GM19025 (cell line): ENCODE measurements around the gene TMEM239.
"Not testable (repeated sequence)": the region's sequence is repeated elsewhere in the genome, so short reads cannot be mapped to it uniquely, and the experiment has no call there.

Source experiments
- ATAC-seq: cut with Tn5 transposase; IDR thresholded peaks from one replicate; pipeline ENCODE4 v1.9.1; 2021; ENCODE audit warnings: mild to moderate bottlenecking, low read depth, moderate library complexity; ENCODE audit not compliant: unreplicated experiment

TMEM239 gene

DNA sequence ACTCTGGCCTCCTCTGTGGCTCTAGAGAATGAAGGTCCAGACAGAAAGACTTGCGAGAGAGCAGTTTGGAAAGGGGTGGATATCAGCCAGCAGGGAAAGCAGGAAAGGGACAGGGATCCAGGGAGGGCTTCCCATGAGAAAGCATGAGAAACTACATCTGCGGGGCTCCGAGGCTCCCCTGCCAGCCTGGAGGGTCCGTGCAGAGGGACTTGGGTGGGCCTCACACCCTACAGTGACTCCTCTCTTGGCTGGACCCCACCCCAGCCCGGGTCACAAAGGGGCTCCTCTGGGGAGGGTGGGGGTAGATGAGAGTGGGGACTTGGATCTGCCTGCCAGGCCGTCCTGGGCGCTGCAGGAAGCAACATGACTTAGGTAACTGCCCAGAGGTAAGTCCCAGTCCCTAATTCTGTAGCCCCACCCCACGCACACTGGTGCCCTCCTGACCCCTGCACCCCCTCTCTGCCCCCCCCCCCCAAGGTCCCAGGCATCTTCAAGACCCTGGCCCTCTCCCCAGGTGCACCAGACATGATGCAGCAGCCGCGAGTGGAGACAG, at the start of gene TMEM239:
TSS of gene TMEM239 (plus strand) at position 335 of the 553 bp plus-strand sequence. CDS start at position 526, 191 bp downstream.
- no peak for ATAC-seq

- no peak for ATAC-seq
These were observed 48.2 kb upstream of the TMEM239 start for GRCh38 chr20:2767768-2768631.

DNA sequence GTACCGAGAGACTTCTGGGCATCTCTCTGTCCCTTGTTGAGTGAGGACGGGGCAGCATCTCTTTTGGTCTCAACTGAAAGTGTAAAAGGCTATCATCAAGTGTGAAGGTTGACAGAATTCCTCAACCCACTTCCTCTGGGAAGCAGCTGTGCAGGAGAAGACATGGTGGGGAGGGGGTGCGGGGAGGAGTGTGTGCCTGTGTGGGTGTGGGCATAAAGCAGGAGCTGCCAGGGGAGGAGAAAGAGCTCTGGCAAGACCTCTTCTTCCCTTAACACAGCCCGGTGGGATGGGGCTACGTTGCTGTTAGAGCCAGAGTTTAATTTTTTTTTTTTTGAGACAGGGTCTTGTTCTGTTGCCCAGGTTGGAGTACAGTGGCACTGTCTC, 47.5 kb upstream of the TMEM239 start:
- no peak for ATAC-seq

- not testable (repeated sequence) for ATAC-seq
These were observed 46.1 kb upstream of the TMEM239 start for GRCh38 chr20:2770091-2770490.

- ATAC-seq, result no peak
These were observed 44.5 kb upstream of the TMEM239 start for GRCh38 chr20:2771631-2772080.

- no peak for ATAC-seq
These were observed 42.4 kb upstream of the TMEM239 start for GRCh38 chr20:2773812-2774211.

- ATAC-seq, result no peak
These were observed 41.0 kb upstream of the TMEM239 start for GRCh38 chr20:2775139-2775538.

GRCh38 chr20:2778602-2779321, 37.4 kb upstream of the TMEM239 start:
- no peak for ATAC-seq

DNA sequence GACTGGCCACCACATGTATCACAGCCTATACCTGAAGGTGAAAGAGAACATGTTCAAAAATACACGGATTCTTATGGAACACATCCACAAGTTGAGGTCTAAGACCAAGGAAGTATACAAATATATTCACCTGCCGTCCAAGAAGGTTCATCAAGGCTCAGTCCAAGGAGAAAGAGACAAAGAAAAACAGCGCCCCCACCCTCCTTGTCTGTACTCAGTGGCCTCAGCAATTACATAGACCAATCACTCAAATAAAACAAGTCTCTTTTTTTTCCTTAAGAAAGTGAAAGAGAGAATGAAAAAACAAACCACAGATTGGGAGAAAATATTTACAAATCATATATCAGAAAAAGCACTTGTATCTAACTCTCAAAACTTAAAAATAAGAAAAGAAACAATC, 35.2 kb upstream of the TMEM239 start:
- no peak for ATAC-seq

DNA sequence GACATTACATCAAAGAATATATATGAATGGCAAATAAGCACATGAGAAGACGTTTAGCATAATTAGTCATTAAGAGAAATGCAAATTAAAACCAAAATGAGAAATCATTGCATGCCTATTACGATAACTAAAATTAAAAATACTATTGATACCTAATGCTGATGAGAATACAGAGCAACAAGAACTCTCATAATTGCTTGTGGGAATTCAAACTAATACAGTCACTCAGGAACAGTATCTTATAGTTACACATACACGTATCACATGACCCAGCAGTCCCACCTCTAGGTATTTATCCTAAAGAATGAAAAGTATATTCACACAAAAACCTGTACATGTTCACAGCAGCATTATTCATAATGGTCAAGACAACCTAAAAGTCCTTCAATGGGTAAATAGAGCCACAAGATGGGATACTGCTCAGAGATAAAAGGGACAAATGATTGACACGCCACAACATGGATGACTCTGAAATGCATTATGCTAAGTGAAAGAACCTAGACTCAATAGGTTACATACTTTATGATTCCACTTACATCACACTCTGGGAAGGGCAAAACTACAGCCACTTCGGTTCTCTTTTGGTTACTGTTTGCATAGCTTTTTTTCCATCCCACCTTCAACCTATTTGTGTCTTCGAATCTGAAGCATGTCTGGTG, 32.1 kb upstream of the TMEM239 start:
- no peak for ATAC-seq

- no peak for ATAC-seq
These were observed 22.7 kb upstream of the TMEM239 start for GRCh38 chr20:2793471-2793870.

DNA sequence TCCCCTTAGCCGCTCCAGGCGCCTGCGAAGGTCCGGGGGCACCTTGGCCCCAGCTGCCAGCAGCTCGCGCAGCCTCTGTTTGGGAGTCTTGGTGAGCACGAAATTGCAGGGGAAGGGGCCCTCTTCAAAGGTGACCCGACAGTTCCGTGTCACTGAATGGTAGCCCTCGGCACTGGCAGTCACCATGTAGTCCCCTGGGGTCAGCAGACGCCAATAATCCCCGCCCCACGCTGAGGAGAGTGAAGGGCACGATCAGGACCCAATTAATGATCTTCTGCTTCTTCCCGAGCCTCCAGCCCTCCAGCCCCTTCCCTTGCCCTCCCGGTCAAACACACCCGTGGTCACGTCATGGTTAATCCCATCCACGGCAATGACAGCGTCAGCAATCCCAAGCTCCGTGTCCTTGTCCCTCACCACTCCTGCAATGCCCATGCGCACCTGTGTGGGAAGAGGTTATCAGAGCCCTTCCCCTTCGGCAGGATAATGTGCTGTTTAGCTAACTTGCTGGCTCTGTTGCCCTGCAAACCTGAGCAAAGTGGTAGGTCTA, 21.9 kb upstream of the TMEM239 start:
- ATAC-seq, result no peak

DNA sequence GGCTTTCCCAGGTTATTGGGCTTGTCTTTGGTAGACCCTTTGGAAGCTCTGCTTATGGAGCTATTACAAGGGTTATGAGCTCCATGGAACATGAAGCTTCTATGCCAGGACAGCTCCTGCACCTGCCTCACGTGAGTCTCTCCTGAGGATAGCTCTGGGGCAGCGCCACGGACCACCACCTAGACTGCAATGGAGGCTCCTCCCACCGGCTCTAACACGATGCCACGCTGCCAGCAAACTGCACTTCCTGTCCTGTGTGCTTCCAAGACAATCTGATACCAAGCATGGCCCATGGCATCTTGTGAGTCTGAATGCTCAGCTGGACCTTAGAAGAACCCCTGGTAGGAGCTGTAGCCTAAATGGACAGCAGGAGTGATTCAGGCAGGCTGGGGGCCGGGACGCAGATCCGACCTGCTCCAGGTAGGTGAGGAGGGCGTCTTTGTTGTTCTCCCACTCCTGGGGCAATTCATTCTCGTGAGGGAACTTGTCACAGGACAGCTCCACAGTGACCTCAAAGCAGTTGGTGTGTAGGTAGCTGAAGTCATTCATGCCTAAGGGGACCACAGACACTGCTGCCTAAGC, 21.2 kb upstream of the TMEM239 start:
- no peak for ATAC-seq

DNA sequence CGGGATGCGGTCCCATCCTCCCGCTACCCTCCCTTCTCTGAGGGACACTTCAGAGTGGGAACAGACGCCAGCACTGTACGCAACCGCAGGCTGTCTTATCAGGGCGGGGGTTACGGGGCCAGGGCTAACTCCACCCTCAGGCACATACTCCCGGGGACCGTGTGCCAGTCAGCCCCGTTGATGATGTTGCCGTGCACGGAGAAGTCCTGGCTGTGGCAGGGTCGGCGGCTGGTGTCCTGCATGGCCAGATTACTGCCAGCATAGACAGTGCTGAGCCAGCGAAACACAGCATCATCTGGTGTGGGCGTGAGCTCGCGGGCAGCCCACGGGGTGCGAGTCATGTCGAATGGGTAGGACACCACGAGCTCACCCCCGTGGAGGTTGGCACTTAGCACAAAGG, 20.7 kb upstream of the TMEM239 start:
- no peak for ATAC-seq

GRCh38 chr20:2796011-2796660, 20.0 kb upstream of the TMEM239 start:
- no peak for ATAC-seq

DNA sequence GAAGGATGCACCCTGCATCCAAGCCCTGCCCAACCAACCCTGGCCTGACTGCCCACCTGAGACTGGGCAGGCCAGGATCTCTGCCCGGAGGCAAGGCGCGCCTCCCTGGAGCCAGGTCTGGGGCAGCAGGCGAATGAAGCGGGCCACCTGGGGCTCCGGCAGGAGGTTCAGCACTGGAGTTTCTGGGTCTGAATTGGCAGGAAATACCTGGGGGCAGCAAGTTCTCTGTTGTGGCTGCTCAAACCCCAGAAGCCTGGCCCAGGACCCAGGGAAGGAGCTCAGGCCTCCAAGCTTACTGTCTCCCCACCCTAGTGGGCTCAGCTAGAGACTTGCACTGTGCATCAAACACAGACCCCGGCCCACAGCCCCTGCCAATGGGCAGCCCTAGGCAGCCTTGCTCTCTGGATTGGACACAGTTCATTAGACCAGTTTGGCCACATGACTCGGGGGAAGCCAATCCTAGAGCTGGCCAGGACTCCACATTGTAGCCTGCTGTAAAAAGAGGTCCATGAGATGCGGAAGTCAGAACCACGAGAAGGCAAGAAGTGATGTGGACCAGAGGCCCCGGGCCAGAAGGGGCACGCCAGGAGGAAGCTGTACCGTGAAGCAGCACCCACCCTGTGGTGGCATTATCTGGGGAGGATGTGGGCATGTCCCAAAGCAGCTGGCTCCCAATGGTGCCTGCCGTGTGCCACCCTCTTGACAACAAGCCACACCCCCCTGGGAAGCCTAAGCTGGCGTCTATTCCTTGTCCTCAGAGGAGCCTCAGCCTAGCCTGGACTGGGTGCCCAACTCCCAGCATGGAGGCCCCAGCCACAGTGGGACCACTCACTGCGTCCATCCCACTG, 18.8 kb upstream of the TMEM239 start:
- no peak for ATAC-seq

DNA sequence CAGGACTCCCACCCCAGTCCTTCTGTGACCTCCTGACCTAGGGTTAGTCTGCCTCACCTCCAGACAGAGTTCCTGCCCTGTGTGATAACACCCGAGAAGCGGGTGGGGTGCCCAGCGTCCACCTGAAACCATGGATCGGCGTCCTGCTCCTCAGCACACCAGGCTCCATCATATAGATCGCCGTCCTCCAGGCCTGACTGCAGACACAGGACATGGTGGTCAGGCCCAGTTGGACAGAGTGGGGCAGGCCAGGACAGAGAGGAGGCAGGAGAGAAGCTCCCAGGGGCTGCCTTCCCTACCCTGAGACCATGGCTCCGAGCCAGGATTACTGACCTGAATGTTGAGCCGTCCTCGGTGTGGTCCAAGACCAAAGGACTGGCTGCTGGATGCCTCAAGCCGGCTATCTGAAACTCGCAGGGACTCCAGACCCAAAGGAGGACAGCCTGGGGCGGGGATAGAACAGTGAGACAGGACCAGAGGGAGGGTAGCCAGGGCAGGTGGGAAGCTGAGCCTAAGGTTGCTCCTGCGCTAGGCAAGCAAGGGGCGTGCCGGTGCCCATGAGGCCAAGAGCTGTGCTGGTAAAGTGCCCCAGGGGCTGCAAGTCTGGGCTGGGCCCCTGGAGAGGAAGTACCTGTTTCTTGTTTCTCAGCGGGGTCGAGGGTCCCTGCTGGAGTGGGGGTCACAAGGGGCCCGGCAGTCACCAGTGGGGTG, 17.9 kb upstream of the TMEM239 start:
- ATAC-seq, result no peak

DNA sequence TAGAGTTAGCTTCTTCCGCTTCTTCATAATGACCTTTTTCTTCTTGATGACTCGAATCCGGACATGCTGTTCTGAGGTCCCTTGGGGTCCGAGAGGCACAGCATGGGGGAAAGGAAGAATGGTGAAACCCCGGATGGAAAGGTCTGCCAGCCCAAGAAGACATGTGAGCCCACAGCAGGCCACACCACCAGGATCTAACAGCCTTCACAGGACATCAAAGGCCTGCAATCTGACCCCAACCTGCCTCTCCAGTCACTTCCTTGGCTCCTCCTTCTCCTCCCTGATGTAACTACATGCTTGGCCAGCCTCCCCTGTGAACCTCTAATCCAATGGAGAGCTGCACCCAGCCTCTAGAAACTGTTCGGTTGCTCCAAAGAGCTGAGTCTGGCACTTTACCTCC, 17.4 kb upstream of the TMEM239 start:
- no peak for ATAC-seq
